Measurements from ENCODE around the gene SIAH2. TPM values are rescaled to one million over a fixed set of nuclear protein-coding genes. Genes with fewer than 3 reads are reported as not detected.

SIAH2 gene
- 32.5 and 45.1 TPM in 2 replicates for total RNA-seq

GRCh38 chr3:150763122-150763840, at the start of gene SIAH2:
Gene SIAH2, minus strand, starts transcription at chr3:150763169. Its CDS starts 320 bp downstream, at chr3:150762849.

GRCh38 chr3:150703756-150704344, 59.1 kb downstream of the SIAH2 start, which contains the start of gene ERICH6:
Gene ERICH6, minus strand, starts transcription at chr3:150703920. Its CDS starts 22 bp downstream, at chr3:150703898.

Other genes starting within 250 kb of the SIAH2 start
- 131 and 171 TPM in 2 replicates for gene SERP1, start 216.7 kb downstream of the SIAH2 start, total RNA-seq
- gene EIF2A, start 216.4 kb downstream of the SIAH2 start, total RNA-seq = 104 and 174 TPM in 2 replicates
- 257 and 294 TPM in 2 replicates for gene SELENOT, start 159.8 kb downstream of the SIAH2 start, total RNA-seq
- 0.03 and 0.07 TPM in 2 replicates for gene ERICH6, start 59.2 kb downstream of the SIAH2 start, total RNA-seq
- not detected in 2 replicates for gene MINDY4B, start 142.3 kb upstream of the SIAH2 start, total RNA-seq
- not detected in 2 replicates for gene CLRN1, start 209.6 kb upstream of the SIAH2 start, total RNA-seq